Ovary (tissue), 9 donors: ENCODE results near the gene DUSP22. TPM values are rescaled to one million over a fixed set of nuclear protein-coding genes. Genes with fewer than 3 reads are reported as not detected.

Experiments
- DNase-seq, 5 donors: peaks; one replicate each; pipeline ENCODE4 v3.0.0-alpha.2; 2019 to 2020
- H3K27ac ChIP-seq, 2 donors: fragments of 200-600 bp; one replicate each; pipeline versions ENCODE4 v1.5.1 to v1.8.0; 2019 to 2022
- H3K27me3 ChIP-seq: fragments of 200-600 bp; one replicate; pipeline ENCODE4 v1.8.0; 2022
- H3K36me3 ChIP-seq: fragments of 200-600 bp; sonication (generic); one replicate; pipeline ENCODE4 v1.5.1; 2019
- H3K4me1 ChIP-seq: one replicate; pipeline ENCODE4 v1.8.1; 2013; ENCODE audit warnings: mild to moderate bottlenecking, moderate library complexity; ENCODE audit not compliant: insufficient read depth
- H3K4me3 ChIP-seq: fragments of 200-600 bp; sonication (generic); one replicate; pipeline ENCODE4 v1.5.1; 2017
- H3K9me3 ChIP-seq, 2 donors: fragments of 200-600 bp in 1 of 2; sonication (generic) in 1 of 2; one replicate each; pipeline versions ENCODE4 v1.5.1 to v1.8.1; 2013 to 2019; ENCODE audit warnings: mild to moderate bottlenecking in 1 of 2, moderate library complexity in 1 of 2
- EP300 ChIP-seq: sonication (generic); formaldehyde crosslinking; IDR thresholded peaks from one replicate; pipeline ENCODE4 v1.6.1; 2017; ENCODE audit warnings: antibody characterized with exemption
- POLR2A ChIP-seq: fragments of 450-650 bp; IDR thresholded peaks from one replicate; pipeline ENCODE4 v1.6.1; 2017; ENCODE audit warnings: antibody characterized with exemption, mild to moderate bottlenecking, moderate library complexity
- WGBS, 3 donors: extraction: QIAGEN DNeasy Blood & Tissue Kit in 1 of 3; methylation state at CpG; one replicate each; pipeline versions ENCODE4 v1.1.5 to v1.1.7; 2013 to 2017; 5-methylcytosine and 5-hydroxymethylcytosine counted together
- intact Hi-C, 4 donors: fragments of 100-400 bp; cut with DNase I; formaldehyde crosslinking; loops; one replicate each; pipeline versions ENCODE4 v1.11.0 to v1.15.1; 2022 to 2023
- polyA plus RNA-seq, 2 donors: library from polyadenylated mRNA; stranded (reverse); fragments of 200-250 nt in 1 of 2; fragments of 350-450 nt in 1 of 2; fragmentation: Illumina TruSeq in 1 of 2; extraction: RNeasy Lipid Tissue Mini Kit (QIAGEN cat#74804) in 1 of 2; gene quantifications; one replicate each; pipeline ENCODE4 v1.2.3, GENCODE V29; 2013 to 2014
- total RNA-seq, 7 donors: library from RNA; depleted of rRNA in 2 of 7; stranded (reverse); fragments of >200 nt in 2 of 7; fragmentation: NEBNext Ultra II Directional in 3 of 7; extraction: Animal tissue kit (Norgen Biotek cat#: 25700) in 3 of 7; gene quantifications; one replicate each; pipeline versions ENCODE4 v1.1.0 to v1.2.4, GENCODE V29; 2016 to 2023
- TF ChIP-seq, protein P1 (sequence below), 3 donors: fragments of 450-650 bp in 2 of 3; fragments of 200-600 bp in 1 of 3; IDR thresholded peaks; one replicate each; pipeline versions ENCODE4 v1.5.1 to v1.8.0; 2016 to 2022; ENCODE audit warnings: antibody characterized with exemption in 3 of 3, mild to moderate bottlenecking in 1 of 3
- donor health status: DM: no; HTN: no; CAD: no; lungs with moderate emphysema.
- donor health status: DM: no; HTN: no; CAD: no.
- donor health status: Bipolar disorder and iron deficiency.
- donor health status: DM: yes; HTN: yes; CAD: no.
- donor health status: DM: no; HTN: no; CAD: no.
- donor health status: DM: yes; HTN: yes; CAD: no.

DUSP22 gene
- total and polyA plus RNA-seq, 9 donors: 24.7 to 35.0 (median 29.3) TPM

- TF ChIP-seq, protein P1, sequence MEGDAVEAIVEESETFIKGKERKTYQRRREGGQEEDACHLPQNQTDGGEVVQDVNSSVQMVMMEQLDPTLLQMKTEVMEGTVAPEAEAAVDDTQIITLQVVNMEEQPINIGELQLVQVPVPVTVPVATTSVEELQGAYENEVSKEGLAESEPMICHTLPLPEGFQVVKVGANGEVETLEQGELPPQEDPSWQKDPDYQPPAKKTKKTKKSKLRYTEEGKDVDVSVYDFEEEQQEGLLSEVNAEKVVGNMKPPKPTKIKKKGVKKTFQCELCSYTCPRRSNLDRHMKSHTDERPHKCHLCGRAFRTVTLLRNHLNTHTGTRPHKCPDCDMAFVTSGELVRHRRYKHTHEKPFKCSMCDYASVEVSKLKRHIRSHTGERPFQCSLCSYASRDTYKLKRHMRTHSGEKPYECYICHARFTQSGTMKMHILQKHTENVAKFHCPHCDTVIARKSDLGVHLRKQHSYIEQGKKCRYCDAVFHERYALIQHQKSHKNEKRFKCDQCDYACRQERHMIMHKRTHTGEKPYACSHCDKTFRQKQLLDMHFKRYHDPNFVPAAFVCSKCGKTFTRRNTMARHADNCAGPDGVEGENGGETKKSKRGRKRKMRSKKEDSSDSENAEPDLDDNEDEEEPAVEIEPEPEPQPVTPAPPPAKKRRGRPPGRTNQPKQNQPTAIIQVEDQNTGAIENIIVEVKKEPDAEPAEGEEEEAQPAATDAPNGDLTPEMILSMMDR (IDR thresholded peaks at IDR 0.05): no peak
- TF ChIP-seq EP300 (no peak), POLR2A (no peak)
- intact Hi-C loops: no loop called here
- no peak overlapping the region for H3K27ac ChIP-seq
- H3K4me1 ChIP-seq: peaks cover 3% of the 10 kb centered on the region
- H3K36me3 ChIP-seq: no peaks in the 10 kb centered on the region
- no peak for DNase-seq
- H3K27me3 ChIP-seq: no peaks in the 10 kb centered on the region
- WGBS, 3 donors: 54 to 66% (median 60%) methylated on average over 8 of the region's 8 CpGs
- no peaks in the 10 kb centered on the region for H3K9me3 ChIP-seq
- H3K4me3 ChIP-seq: no peak overlapping the region
These were observed 38.7 kb downstream of the DUSP22 start for GRCh38 chr6:330948-331347.

DNA sequence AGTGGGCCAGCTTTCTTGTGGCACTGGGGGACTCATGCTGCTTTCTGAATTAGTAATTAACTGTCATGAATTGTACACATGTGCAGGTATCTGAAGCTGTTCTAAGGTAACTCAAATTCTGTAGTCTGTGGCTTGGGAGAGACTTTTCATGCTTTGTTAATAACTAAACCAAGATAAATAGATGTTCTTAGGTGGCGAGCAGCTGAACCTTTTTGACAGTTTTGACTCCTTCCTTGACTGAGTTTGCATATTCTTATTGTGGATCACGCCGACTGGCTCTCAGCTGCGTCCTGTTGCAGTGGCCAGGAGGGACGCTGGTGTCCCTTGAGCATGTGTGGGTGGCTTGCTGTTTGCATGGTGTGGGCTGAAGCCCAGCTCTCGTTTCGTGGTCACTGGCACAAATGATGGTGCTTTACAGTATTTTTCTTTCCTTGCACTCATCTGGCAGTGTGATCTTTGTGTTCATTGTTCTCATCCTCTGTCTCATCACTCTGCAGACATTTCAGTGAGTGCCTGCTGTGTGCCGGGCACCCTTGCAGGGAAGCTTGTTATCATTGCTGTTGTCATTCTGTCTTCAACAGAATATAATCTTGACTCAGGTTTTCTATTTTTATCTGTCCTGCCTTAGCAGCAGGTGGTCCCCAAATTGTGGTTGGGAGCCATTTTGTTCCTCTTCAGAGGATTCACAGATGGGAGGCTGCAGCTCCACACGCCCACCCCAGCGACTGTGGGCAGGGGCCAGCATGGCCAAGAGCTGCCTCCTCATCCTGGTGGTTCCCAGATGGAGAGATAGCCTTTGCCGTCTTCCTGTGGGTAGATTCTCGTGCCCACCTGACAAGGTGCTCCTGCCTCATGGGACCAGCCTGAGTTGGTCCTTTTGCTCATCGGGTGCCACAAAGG lies 39.6 kb downstream of the DUSP22 start:
- WGBS, 3 donors: 79 to 85% (median 81%) methylated on average over 13 of the region's 13 CpGs
- TF ChIP-seq POLR2A (no peak), EP300 (no peak)
- TF ChIP-seq, protein P1 (IDR thresholded peaks at IDR 0.05): no peak
- H3K36me3 ChIP-seq: no peaks in the 10 kb centered on the region
- H3K4me3 ChIP-seq: no peak overlapping the region
- H3K4me1 ChIP-seq: peaks cover 3% of the 10 kb centered on the region
- intact Hi-C loops: no loop called here
- no peaks in the 10 kb centered on the region for H3K9me3 ChIP-seq
- H3K27ac ChIP-seq: no peak overlapping the region
- H3K27me3 ChIP-seq: no peaks in the 10 kb centered on the region
- no peak for DNase-seq

- no peaks in the 10 kb centered on the region for H3K9me3 ChIP-seq
- H3K4me1 ChIP-seq: peaks cover 3% of the 10 kb centered on the region
- 69 to 73% (median 73%) methylated on average over 7 of the region's 7 CpGs for WGBS, 3 donors
- no peak for DNase-seq
- no peaks in the 10 kb centered on the region for H3K27me3 ChIP-seq
- TF ChIP-seq, protein P1 (IDR thresholded peaks at IDR 0.05): no peak
- no peak for TF ChIP-seq POLR2A
- TF ChIP-seq EP300: no peak
- H3K36me3 ChIP-seq: no peaks in the 10 kb centered on the region
- intact Hi-C loops: no loop called here
- H3K27ac ChIP-seq: no peak overlapping the region
- H3K4me3 ChIP-seq: no peak overlapping the region
These were observed 40.4 kb downstream of the DUSP22 start for GRCh38 chr6:332671-333070.

GRCh38 chr6:333379-334002 lies 41.2 kb downstream of the DUSP22 start:
- no peaks in the 10 kb centered on the region for H3K27me3 ChIP-seq
- no peak for DNase-seq
- TF ChIP-seq, protein P1 (IDR thresholded peaks at IDR 0.05): no peak
- TF ChIP-seq POLR2A: no peak
- TF ChIP-seq EP300: no peak

More at GRCh38 chr6:333379-334002, 41.2 kb downstream of the DUSP22 start:
- Histone ChIP-seq H3K27ac (no peak overlapping the region), H3K4me1 (no peaks in the 10 kb centered on the region), H3K9me3 (no peaks in the 10 kb centered on the region), H3K36me3 (no peaks in the 10 kb centered on the region), H3K4me3 (no peak overlapping the region)
- intact Hi-C loops: no loop called here
- WGBS, 3 donors: 79 to 80% (median 80%) methylated on average over 13 of the region's 13 CpGs
